D721Med (cell line): ENCODE results near the gene RDX.
"Not testable (repeated sequence)": the region's sequence is repeated elsewhere in the genome, so short reads cannot be mapped to it uniquely, and the experiment has no call there.

ENCODE experiments used
- DNase-seq: peaks from one replicate; pipeline ENCODE4 v3.0.0; 2011; ENCODE audit warnings: low spot score; ENCODE audit not compliant: insufficient read length
- FAIRE-seq: peaks from 2 replicates; lab custom pipeline; 2011; peaks lifted over from hg19 to GRCh38; lab: Jason Lieb, UNC
- TF ChIP-seq, protein P1 (sequence below): IDR thresholded peaks from 2 replicates; pipeline ENCODE4 v1.5.1; 2012; ENCODE audit warnings: mild to moderate bottlenecking, control low read depth; ENCODE audit not compliant: insufficient read depth; ENCODE audit errors: missing control alignments

RDX gene

DNA sequence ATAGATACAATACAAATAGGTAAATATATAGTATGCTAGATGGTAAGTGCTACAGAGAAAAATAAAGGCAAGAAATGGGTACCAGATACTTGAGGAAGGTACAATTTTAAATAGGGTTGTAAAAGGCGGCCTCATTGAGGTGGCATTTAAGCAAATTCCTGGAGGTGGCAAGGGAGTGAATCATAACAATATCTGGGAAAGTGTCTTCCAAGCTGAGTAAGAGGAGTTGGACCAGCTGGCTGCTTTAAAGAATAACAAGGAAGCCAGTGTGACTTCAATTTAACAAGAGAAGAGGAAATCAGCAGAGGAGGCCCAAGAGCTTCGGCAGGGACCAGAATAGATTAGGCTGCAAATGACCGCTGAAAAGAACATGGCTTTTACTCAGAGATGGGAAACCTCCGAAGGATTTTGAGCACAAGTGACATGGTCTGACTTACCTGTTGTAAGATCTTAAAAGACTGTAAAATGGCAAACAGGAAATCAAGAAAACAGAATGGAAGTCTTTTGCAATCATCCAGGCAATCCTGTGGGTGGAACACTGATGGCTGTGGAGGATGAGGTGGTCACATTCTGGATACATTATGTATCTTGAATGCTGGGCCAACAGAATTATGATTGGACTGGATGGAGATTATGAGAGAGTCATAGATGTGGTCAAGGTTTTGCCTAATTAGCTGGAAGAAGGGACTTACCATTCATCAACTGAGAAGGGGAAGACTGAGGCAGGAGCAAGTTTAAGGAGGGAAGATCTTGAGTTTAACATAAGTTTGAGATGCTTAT is 77.2 kb downstream of the RDX start:
- DNase-seq (no peak), FAIRE-seq (no peak)
- TF ChIP-seq, protein P1, sequence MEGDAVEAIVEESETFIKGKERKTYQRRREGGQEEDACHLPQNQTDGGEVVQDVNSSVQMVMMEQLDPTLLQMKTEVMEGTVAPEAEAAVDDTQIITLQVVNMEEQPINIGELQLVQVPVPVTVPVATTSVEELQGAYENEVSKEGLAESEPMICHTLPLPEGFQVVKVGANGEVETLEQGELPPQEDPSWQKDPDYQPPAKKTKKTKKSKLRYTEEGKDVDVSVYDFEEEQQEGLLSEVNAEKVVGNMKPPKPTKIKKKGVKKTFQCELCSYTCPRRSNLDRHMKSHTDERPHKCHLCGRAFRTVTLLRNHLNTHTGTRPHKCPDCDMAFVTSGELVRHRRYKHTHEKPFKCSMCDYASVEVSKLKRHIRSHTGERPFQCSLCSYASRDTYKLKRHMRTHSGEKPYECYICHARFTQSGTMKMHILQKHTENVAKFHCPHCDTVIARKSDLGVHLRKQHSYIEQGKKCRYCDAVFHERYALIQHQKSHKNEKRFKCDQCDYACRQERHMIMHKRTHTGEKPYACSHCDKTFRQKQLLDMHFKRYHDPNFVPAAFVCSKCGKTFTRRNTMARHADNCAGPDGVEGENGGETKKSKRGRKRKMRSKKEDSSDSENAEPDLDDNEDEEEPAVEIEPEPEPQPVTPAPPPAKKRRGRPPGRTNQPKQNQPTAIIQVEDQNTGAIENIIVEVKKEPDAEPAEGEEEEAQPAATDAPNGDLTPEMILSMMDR: no peak

DNA sequence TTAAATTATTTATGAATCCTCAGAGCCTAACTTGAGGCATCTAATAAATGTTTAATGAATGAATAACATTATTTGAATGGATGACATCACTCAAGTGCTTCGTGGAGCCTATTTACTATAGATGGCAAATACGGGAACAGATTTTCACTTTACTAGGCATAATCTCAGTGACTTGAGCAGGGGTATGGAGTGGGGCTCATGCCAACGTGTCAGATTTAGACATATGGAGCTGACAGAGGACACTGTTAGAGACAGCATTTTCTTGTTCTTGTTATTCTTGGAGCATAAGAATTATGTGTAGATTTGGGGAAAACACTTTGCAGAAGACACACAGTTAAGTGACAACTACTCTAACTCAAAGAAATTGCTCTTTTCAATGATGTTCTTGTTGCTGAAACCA is 78.5 kb downstream of the RDX start:
- DNase-seq (no peak), FAIRE-seq (no peak)
- TF ChIP-seq, protein P1: no peak

DNA sequence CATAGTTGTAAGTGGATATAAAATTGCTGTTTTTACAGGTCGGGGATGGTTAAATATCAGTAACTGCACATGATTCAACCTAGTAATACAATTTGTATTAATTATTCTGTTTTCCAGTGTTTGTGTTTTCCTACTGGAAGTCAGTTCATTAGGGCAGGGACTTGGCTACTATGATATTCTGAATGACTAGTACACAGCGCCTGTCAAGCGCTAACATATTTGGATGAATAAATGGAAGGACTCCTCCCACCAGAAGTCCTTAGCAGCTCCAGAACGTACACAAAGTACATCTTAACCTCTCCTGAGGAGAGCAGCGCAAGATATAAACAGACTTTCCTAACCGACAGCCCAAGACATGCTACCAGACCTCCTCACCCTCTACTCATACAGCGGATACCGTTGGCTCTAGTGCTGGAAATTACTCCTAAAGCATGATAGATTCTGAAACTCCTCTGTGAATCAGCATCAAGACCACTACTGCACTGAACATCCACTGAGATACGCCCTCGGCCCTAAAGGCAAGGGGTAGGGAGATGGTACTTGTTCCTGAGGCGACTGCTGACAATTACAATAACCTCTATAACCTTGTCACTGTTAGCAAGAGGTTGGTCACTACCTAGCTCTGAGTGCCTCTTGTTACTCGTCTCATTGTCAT is 79.1 kb downstream of the RDX start:
- TF ChIP-seq, protein P1: no peak
- no peak for FAIRE-seq

DNA sequence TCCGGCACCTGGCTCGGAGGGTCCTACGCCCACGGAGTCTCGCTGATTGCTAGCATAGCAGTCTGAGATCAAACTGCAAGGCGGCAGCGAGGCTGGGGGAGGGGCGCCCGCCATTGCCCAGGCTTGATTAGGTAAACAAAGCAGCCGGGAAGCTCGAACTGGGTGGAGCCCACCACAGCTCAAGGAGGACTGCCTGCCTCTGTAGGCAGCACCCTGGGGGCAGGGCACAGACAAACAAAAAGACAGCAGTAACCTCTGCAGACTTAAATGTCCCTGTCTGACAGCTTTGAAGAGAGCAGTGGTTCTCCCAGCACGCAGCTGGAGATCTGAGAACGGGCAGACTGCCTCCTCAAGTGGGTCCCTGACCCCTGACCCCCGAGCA is 87.1 kb downstream of the RDX start:
- not testable (repeated sequence) for DNase-seq, FAIRE-seq

More for the DNA sequence above, 79.1 kb downstream of the RDX start:
- DNase-seq: no peak

DNA sequence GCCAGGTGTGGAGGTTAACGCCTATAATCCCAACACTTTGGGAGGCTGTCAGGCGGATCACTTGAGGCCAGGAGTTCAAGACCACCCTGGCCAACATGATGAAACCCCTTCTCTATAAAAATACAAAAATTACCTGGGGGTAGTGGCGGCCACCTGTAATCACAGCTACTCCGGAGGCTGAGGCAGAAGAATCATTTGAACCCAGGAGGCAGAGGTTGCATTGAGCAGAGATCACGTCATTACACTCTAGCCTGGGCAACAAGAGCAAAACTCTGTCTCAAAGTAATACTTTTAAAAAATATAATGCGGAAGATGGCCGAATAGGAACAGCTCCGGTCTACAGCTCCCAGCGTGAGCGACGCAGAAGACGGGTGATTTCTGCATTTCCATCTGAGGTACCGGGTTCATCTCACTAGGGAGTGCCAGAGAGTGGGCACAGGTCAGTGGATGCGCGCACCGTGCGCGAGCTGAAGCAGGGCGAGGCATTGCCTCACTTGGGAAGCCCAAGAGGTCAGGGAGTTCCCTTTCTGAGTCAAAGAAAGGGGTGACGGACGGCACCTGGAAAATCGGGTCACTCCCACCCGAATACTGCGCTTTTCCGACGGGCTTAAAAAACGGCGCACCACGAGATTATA is 87.6 kb downstream of the RDX start:
- FAIRE-seq: not testable (repeated sequence)

DNA sequence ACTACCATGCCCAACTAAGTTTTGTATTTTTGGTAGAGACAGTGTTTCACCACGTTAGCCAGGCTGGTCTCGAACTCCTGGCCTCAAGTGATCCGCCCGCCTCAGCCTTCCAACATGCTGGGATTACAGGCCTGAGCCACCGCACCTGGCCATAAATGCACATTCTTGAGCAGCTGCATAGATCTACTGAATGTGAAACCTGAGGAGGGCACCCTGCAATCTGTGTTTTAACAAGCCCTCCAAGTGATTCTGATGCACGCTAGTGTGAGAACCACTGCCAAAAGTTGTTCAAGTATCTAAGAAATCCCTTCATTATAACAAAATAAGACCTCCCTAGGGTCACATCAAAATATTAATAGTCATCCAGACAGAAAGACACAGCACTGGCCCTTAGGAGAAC is 89.3 kb downstream of the RDX start:
- DNase-seq: no peak
- no peak for FAIRE-seq
- TF ChIP-seq, protein P1: no peak

More for the DNA sequence above, 87.6 kb downstream of the RDX start:
- DNase-seq: not testable (repeated sequence)

DNA sequence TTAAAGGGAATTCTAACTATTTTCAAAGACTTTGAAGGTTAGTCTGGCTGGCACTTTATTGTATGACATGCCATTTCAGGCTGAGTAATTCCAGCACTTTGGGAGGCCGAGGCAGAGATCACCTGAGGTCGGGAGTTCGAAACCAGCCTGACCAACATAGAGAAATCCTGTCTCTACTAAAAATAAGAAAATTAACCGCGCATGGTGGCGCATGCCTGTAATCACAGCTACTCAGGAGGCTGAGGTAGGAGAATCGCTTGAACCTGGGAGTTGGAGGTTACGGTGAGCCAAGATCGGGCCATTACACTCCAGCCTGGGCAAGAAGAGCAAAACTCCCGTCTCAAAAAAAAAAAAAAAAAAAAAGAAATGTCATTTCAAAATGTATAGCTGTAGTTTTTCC is 95.6 kb downstream of the RDX start:
- FAIRE-seq (no peak), DNase-seq (no peak)
- TF ChIP-seq, protein P1: no peak

DNA sequence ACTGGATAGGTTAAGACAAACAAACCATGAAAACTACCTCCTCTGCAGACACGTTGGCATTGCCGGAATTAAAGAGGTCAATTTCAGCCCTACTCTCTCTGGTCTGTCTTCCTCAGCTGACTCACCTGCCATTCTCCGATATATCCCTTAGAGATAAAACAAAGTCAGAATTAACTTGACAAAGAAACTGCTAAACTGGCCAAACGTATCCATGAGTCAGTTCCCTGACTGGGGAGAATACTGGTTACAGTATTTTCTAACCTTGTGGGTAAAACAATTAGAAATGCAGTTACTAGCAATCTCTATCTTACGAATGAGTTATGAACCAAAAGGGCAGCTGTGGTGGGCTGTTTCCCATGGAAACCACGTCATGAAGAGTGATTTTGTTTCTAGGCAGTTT is 96.2 kb downstream of the RDX start:
- DNase-seq: no peak
- FAIRE-seq: no peak
- TF ChIP-seq, protein P1: no peak
